PFSK-1 (cell line): ENCODE results near the gene AFAP1L2.

Experiments
- FOXP2 ChIP-seq: optimal IDR thresholded peaks from 2 replicates; pipeline ENCODE3; 2011; ENCODE audit warnings: borderline replicate concordance, control low read depth, inconsistent platforms; ENCODE audit not compliant: insufficient read depth; ENCODE audit errors: extremely low read length, extremely low read depth
- TAF1 ChIP-seq: IDR thresholded peaks from 2 replicates; pipeline ENCODE4 v1.6.1; 2012; ENCODE audit warnings: low read length, control low read depth, borderline replicate concordance; ENCODE audit not compliant: insufficient read depth

GRCh38 chr10:114427124-114427852 lies 23.0 kb upstream of the AFAP1L2 start:
- TF ChIP-seq TAF1 (no peak), FOXP2 (no peak)
